ENCODE measurements around the gene CCDC87. TPM values are rescaled to one million over a fixed set of nuclear protein-coding genes. Genes with fewer than 3 reads are reported as not detected.

Gene CCDC87
- total and polyA plus RNA-seq, 2 donors (not counting 3 experiments of a cell fraction or from before 2014, with no cell fraction given): 0.06 to 0.22 TPM

- Histone ChIP-seq H4K20me1 (replicated peaks; ENCODE audit: control insufficient read depth, extremely low read depth, insufficient read depth, low read length) (no peaks in the 10 kb centered on the region), H3K36me3 (ENCODE audit: control insufficient read depth in 2 of 2, extremely low read depth in 1 of 2, insufficient read depth in 2 of 2, low read length in 2 of 2) (peaks cover 2 to 6% of the 10 kb centered on the region in 2 experiments), H3K27ac (ENCODE audit: insufficient read depth, low read depth, low read length) (no peak overlapping the region), H3K27me3 (ENCODE audit: control insufficient read depth in 2 of 2, insufficient read depth in 2 of 2, low read length in 2 of 2) (no peaks in the 10 kb centered on the region), H3K9me3 (replicated peaks; ENCODE audit: control insufficient read depth, insufficient read depth, low read length) (no peaks in the 10 kb centered on the region), H3K4me3 (replicated peaks in 1 of 3; ENCODE audit: insufficient read depth in 1 of 3, low read depth in 1 of 3, low read length in 3 of 3) (no peak overlapping the region), H2AFZ (ENCODE audit: low read depth, low read length) (no peak overlapping the region), H3K4me2 (ENCODE audit: insufficient read depth, low read length) (no peak overlapping the region), H3K4me1 (ENCODE audit: control insufficient read depth, extremely low read depth, insufficient read depth, low read length) (peaks cover 3% of the 10 kb centered on the region), H3K79me2 (ENCODE audit: control insufficient read depth, insufficient read depth, low read length) (no peaks in the 10 kb centered on the region), H3K9me1 (replicated peaks; ENCODE audit: control insufficient read depth, extremely low read depth, insufficient read depth, low read length) (no peaks in the 10 kb centered on the region), H3K9ac (replicated peaks; ENCODE audit: extremely low read depth, insufficient read depth, low read length) (no peak overlapping the region)
- dilution Hi-C loops (cut with MboI; ENCODE audit: extremely low pct_ligation_motif_present, low sequenced_read_pairs) (no loop called here), intact Hi-C loops (cut with micrococcal nuclease) (no loop called here)
- TF ChIP-seq POLR2A (IDR thresholded peaks at IDR 0.05; ENCODE audit: low read depth, low read length) (no peak), EZH2 (IDR thresholded peaks at IDR 0.05; ENCODE audit: borderline replicate concordance, low read depth, low read length, severe bottlenecking) (no peak), MYC (IDR thresholded peaks at IDR 0.05; ENCODE audit: low read depth, low read length) (no peak), GATA2 (IDR thresholded peaks at IDR 0.05; ENCODE audit: insufficient read depth, insufficient read length, low read depth, low read length) (no peak), FOS (IDR thresholded peaks at IDR 0.05; ENCODE audit: borderline replicate concordance, insufficient read depth, low read length) (no peak), JUN (IDR thresholded peaks at IDR 0.05; ENCODE audit: borderline replicate concordance, insufficient read depth, insufficient read length, low read depth) (no peak), POLR2AphosphoS5 (IDR thresholded peaks at IDR 0.05; ENCODE audit: insufficient read depth, low read depth, low read length) (no peak)
- TF ChIP-seq, protein P1, sequence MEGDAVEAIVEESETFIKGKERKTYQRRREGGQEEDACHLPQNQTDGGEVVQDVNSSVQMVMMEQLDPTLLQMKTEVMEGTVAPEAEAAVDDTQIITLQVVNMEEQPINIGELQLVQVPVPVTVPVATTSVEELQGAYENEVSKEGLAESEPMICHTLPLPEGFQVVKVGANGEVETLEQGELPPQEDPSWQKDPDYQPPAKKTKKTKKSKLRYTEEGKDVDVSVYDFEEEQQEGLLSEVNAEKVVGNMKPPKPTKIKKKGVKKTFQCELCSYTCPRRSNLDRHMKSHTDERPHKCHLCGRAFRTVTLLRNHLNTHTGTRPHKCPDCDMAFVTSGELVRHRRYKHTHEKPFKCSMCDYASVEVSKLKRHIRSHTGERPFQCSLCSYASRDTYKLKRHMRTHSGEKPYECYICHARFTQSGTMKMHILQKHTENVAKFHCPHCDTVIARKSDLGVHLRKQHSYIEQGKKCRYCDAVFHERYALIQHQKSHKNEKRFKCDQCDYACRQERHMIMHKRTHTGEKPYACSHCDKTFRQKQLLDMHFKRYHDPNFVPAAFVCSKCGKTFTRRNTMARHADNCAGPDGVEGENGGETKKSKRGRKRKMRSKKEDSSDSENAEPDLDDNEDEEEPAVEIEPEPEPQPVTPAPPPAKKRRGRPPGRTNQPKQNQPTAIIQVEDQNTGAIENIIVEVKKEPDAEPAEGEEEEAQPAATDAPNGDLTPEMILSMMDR (IDR thresholded peaks at IDR 0.05; ENCODE audit: extremely low read depth in 1 of 2, insufficient read depth in 1 of 2, low read depth in 1 of 2, low read length in 2 of 2): no peak
- TF ChIP-seq, protein P2, sequence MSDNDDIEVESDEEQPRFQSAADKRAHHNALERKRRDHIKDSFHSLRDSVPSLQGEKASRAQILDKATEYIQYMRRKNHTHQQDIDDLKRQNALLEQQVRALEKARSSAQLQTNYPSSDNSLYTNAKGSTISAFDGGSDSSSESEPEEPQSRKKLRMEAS (IDR thresholded peaks at IDR 0.05; ENCODE audit: insufficient read depth, insufficient read length): no peak
- POLR2A ChIA-PET: no interaction called here
- DNase-seq (ENCODE audit: low read depth, low spot score) (no peak), FAIRE-seq (no peak)
- no TSS peak for BruUV-seq (replicated peaks)
- CTCF ChIA-PET: interaction anchor here (1.5 to 1.7 kb wide), 2 partner anchors 13 to 68 kb away, joined by 3 to 4 read pairs; no protein-coding TSS in a partner anchor
Observed at GRCh38 chr11:66609721-66610617, 17.1 kb upstream of the CCDC87 start.
